Measurements from ENCODE around the gene FGF22.

FGF22 gene

DNA sequence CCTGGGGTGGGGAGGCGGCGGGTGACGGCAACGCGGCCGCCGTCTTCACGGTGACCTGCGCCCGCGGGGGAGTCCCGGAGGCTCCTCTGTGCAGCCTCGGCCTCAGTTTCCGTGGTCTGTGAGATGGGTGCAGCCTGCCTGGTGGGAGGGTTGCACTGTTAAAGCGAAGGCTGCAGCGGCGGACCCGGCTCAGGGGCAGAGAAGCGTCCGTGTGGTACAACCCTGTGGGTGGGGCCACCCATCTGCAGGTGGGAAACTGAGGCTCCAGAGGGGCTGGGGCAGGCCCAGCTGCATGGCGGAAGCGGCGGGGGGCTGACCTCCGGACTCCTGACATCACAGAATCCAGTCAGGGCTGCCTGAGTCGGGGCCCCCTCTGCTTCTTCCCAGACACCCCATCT, 481 bp downstream of the FGF22 start:
- H3K4me3 ChIP-seq (ENCODE audit: low read depth in 1 of 2, low read length in 2 of 2): no peak overlapping the region
- H4K20me1 ChIP-seq (ENCODE audit: insufficient read depth, low read length): peaks cover 2% of the 10 kb centered on the region; the same call in 1 of the 2 replicates
- DNase-seq (no peak), ATAC-seq (ENCODE audit: insufficient read depth, low read depth) (no peak)
- H2AFZ ChIP-seq (ENCODE audit: low read depth, low read length): no peak overlapping the region
- H3K9me3 ChIP-seq (ENCODE audit: insufficient read depth, low read length, severe bottlenecking): no peaks in the 10 kb centered on the region
- no peak for TF ChIP-seq EZH2 (IDR thresholded peaks at IDR 0.05; ENCODE audit: borderline replicate concordance, low read depth, low read length, severe bottlenecking)
- no peak for TF ChIP-seq CTCF (IDR thresholded peaks at IDR 0.05; ENCODE audit: borderline replicate concordance, extremely low read depth, low read length, poor library complexity, severe bottlenecking)
- H3K27ac ChIP-seq (ENCODE audit: low read length): no peak overlapping the region
- no peaks in the 10 kb centered on the region for H3K27me3 ChIP-seq (ENCODE audit: insufficient read depth, low read length, poor library complexity)
- no peaks in the 10 kb centered on the region for H3K79me2 ChIP-seq (ENCODE audit: insufficient read depth, low read length)
- H3K36me3 ChIP-seq (ENCODE audit: insufficient read depth, low read length): peaks cover 5% of the 10 kb centered on the region
- H3K4me1 ChIP-seq (ENCODE audit: insufficient read depth, low read length): no peaks in the 10 kb centered on the region
- no peak overlapping the region for H3K4me2 ChIP-seq (ENCODE audit: insufficient read depth, low read length)
- H3K9ac ChIP-seq (ENCODE audit: low read depth, low read length): no peak overlapping the region

DNA sequence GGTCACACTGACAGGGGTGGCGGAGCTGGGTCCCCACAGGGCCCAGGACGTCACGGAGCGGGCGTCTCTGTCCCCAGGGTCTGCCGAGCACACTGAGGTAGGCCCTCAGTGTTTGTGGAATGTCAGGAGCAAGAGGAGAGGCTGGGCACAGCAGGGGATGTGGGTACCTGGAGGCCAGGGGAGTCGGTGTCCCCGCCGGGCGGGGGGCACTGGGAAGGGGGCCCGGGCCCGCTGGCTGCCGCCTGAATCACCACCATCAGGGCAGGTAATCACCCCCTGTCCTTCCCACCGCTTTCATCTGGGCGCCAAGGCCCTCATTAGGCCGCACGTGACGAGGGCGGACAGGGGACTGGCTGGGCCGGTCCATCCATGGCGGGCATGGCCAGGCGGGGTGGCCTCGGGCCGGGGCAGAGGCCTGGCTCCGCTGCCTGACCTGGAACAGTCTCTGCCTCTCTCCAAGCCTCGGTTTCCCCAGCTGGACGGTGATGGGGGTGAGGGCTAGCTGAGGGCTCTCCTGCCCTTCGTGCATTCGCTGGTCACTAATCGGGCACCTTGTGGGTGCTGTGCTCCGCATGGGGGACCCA, 1.0 kb downstream of the FGF22 start:
- no peak overlapping the region for H3K9ac ChIP-seq (ENCODE audit: low read depth, low read length)
- H4K20me1 ChIP-seq (ENCODE audit: insufficient read depth, low read length): peaks cover 2% of the 10 kb centered on the region; the same call in 1 of the 2 replicates
- no peaks in the 10 kb centered on the region for H3K27me3 ChIP-seq (ENCODE audit: insufficient read depth, low read length, poor library complexity)
- no peak for ATAC-seq (ENCODE audit: insufficient read depth, low read depth)
- H3K9me3 ChIP-seq (ENCODE audit: insufficient read depth, low read length, severe bottlenecking): no peaks in the 10 kb centered on the region
- H3K27ac ChIP-seq (ENCODE audit: low read length): no peak overlapping the region
- H3K36me3 ChIP-seq (ENCODE audit: insufficient read depth, low read length): peaks cover 5% of the 10 kb centered on the region
- H3K4me3 ChIP-seq (ENCODE audit: low read depth in 1 of 2, low read length in 2 of 2): no peak overlapping the region
- H3K79me2 ChIP-seq (ENCODE audit: insufficient read depth, low read length): no peaks in the 10 kb centered on the region
- H3K4me2 ChIP-seq (ENCODE audit: insufficient read depth, low read length): no peak overlapping the region
- no peak overlapping the region for H2AFZ ChIP-seq (ENCODE audit: low read depth, low read length)
- no peak for DNase-seq
- TF ChIP-seq EZH2 (IDR thresholded peaks at IDR 0.05; ENCODE audit: borderline replicate concordance, low read depth, low read length, severe bottlenecking): no peak
- H3K4me1 ChIP-seq (ENCODE audit: insufficient read depth, low read length): no peaks in the 10 kb centered on the region

- Histone ChIP-seq H2AFZ (ENCODE audit: low read depth, low read length) (no peak overlapping the region), H4K20me1 (ENCODE audit: insufficient read depth, low read length) (peaks cover 12% of the 10 kb centered on the region), H3K4me2 (ENCODE audit: insufficient read depth, low read length) (no peak overlapping the region)
Measured at GRCh38 chr19:641702-642101, 2.0 kb downstream of the FGF22 start.

More at GRCh38 chr19:641702-642101, 2.0 kb downstream of the FGF22 start:
- Histone ChIP-seq H3K27me3 (ENCODE audit: insufficient read depth, low read length, poor library complexity) (no peaks in the 10 kb centered on the region), H3K36me3 (ENCODE audit: insufficient read depth, low read length) (peaks cover 14% of the 10 kb centered on the region), H3K79me2 (ENCODE audit: insufficient read depth, low read length) (no peaks in the 10 kb centered on the region), H3K9ac (ENCODE audit: low read depth, low read length) (no peak overlapping the region), H3K4me1 (ENCODE audit: insufficient read depth, low read length) (no peaks in the 10 kb centered on the region), H3K27ac (ENCODE audit: low read length) (no peak overlapping the region), H3K9me3 (ENCODE audit: insufficient read depth, low read length, severe bottlenecking) (no peaks in the 10 kb centered on the region), H3K4me3 (ENCODE audit: low read depth in 1 of 2, low read length in 2 of 2) (no peak overlapping the region)
- ATAC-seq (ENCODE audit: insufficient read depth, low read depth): no peak
- TF ChIP-seq EZH2 (IDR thresholded peaks at IDR 0.05; ENCODE audit: borderline replicate concordance, low read depth, low read length, severe bottlenecking) (no peak), CTCF (IDR thresholded peaks at IDR 0.05; ENCODE audit: borderline replicate concordance, extremely low read depth, low read length, poor library complexity, severe bottlenecking) (no peak)
- DNase-seq: no peak
